Stimulated activated CD4-positive, alpha-beta T cell treated with anti-CD3 and anti-CD28 coated beads, Interleukin-1b, Interleukin-23, amount 100 ng/mL, for 24 hours (primary cell): ENCODE results near the gene RASSF1.

Experiments
- DNase-seq, 4 experiments: peaks; one replicate each; pipeline ENCODE4 v3.0.0-alpha.2; 2020; ENCODE audit warnings: low read depth in 4 of 4, low spot score in 1 of 4

The RASSF1 gene

DNA sequence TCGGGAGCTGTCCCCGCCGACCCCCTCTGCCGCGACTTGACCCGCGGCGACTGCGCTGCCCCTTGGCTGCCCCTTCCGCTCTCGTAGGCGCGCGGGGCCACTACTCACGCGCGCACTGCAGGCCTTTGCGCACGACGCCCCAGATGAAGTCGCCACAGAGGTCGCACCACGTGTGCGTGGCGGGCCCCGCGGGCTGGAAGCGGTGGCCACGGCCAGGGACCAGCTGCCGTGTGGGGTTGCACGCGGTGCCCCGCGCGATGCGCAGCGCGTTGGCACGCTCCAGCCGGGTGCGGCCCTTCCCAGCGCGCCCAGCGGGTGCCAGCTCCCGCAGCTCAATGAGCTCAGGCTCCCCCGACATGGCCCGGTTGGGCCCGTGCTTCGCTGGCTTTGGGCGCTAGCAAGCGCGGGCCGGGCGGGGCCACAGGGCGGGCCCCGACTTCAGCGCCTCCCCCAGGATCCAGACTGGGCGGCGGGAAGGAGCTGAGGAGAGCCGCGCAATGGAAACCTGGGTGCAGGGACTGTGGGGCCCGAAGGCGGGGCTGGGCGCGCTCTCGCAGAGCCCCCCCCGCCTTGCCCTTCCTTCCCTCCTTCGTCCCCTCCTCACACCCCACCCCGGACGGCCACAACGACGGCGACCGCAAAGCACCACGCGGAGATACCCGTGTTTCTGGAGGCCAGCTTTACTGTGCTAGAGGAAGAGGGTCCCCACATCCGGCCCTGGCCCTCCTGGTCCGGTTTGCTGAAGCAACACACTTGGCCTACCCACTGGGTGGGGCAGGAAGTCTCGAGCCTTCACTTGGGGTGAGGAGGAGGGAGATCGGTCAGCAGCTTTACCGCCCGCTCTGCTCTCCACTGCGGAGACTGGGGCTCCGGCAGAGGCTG is at the start of gene RASSF1:
Gene RASSF1 (minus strand): TSS at position 389 of the 882 bp plus-strand sequence. CDS start 31 bp downstream, at position 358.
- DNase-seq, result peak in 2 of 4 experiments; percentile 44 to 71

GRCh38 chr3:50389414-50389767 is 48.8 kb upstream of the RASSF1 start:
- DNase-seq, result no peak

- no peak for DNase-seq
Observed at GRCh38 chr3:50388720-50389413, 48.2 kb upstream of the RASSF1 start.

DNA sequence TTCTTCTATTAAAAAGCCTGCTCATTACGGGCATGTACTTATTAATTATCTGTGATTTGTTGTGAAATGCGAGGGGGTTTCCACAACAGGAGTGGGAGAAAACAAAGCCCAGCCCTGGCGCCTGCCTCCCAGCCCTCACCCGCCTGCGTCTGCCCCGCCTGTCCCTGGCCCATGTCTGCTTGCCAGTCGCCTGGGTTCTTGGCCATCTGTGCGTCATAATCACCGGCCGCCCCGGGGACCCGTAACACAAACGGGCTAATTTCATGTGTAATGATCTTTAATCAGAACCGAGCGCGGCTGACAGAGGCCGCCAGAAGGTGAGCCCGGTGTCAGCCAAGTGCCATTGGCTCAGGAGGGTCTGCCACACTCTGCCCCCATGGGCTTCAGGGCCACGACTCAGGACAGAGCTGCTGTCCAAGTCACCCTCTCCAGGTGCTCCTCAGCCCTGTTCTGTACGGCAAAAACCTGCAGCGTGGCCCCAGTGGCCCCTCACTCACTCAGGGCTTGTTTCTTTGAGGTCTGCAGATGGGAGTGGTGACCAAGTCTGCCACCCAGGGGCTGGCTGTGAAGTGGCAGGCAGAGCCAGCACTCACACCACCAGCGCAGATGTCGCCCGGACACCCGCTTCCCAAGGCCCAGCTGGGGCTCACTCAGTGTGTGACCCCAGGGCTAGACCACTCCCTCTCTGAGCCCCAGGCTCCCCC is 47.5 kb upstream of the RASSF1 start:
- DNase-seq, result no peak

DNA sequence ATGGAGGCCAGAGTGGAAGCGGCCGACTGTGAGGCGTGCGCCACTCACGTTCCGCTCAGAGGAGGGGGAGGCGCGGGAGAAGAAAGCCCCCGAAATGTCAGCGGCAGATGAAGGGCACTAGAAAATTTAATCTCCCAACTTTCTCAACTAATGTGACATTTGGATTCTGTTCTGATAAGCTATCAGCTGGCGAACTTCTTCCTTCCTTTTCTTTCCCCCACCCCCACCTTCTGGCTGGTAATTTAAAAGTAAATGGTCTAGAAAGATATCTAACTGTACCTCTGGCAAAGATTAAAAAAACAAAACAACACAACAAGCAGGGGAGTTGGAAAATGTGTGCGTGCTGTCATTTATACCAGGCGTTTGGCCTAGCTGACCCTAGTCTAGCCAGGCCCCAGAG is 45.1 kb upstream of the RASSF1 start:
- no peak for DNase-seq

DNA sequence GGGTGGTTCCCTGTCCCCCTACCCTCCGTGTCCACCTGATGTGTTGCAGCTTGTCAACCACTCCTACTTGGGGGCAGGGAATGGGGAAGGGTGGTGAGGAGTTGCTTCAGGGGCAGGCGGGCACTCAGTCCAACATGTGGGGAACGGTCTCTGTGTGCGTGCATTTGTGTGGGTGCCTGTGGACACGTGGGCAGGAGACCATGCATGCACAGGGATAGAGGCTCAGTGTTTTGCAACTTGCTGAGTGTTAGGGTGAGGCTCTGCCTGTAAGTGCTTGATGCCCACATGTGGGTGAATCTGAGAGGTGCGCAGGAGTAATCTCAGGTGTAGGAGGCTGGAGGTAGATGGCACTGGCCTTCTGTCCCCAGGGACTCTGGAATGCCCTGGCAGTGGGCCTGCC is 43.1 kb upstream of the RASSF1 start:
- no peak for DNase-seq

GRCh38 chr3:50382722-50383121 is 42.1 kb upstream of the RASSF1 start:
- DNase-seq, result no peak

- DNase-seq, result no peak
Observed at GRCh38 chr3:50381383-50381782, 40.7 kb upstream of the RASSF1 start.

DNA sequence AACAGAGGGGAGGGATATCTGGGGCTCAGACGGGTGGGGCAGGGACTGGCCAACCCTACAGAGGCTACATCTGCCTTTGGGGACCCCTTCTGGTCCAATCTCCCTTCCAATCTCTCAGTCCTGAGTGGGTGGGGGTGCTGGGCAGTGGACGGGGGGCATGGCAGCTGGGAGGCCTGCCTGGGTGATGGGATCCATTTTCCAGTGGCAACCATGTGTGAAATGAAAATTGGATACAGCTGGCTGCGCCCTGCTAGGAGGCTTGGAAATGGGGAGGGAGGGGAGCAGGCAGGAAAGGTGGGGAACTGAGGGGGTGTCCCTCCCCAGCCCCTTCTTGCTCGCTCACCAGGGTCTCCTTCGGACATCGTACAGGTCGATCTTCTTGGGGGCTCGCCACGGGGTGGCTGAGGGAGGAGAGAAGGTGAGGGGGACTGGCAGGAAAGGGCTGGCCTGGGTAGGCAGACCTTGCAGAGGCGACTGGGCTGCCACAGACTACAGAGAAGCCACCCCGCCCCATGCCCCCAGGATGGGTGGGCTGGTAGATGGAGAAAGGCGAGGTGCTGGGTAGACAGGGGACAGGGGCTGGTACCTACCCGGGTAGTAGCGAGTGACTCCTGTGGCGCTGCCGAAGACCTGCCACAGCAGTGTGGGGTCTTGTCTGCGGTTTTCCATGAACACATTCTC is 39.9 kb upstream of the RASSF1 start:
- no peak for DNase-seq

- DNase-seq, result no peak
Observed at GRCh38 chr3:50378757-50379156, 38.1 kb upstream of the RASSF1 start.

GRCh38 chr3:50378024-50378423 is 37.4 kb upstream of the RASSF1 start:
- no peak for DNase-seq

DNA sequence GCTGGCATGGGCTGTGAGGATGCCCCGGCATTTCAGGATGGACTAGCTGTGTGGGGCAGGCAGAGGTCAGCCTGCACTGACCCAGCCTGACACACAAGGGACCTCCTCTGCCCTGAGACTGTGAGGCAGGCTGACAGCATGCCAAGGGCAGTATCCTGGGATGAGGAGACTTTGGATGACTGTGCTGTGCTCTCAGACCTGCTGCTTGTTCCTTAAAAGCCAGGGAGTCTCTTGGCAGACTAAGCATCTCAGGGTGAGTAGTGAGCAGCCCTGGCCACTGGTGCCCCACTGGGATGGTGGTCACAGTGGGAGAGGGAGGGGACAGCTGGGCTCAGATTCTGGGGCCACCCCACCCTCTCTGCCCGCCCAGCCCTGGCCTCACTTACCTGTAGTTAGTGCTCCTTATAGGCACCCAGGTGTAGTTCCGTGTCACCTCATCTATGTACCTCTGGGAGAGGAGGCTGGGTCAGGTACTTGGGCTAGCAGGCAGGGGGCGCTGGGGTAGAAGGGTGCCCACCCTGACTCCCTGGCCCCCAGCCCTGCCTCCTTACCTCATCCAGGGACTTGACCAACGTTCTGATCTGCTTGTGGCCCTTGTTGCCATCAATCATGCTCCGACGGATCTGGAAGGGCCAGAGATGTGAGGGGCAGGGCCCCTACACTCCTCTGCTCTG is 34.8 kb upstream of the RASSF1 start:
- no peak for DNase-seq

DNA sequence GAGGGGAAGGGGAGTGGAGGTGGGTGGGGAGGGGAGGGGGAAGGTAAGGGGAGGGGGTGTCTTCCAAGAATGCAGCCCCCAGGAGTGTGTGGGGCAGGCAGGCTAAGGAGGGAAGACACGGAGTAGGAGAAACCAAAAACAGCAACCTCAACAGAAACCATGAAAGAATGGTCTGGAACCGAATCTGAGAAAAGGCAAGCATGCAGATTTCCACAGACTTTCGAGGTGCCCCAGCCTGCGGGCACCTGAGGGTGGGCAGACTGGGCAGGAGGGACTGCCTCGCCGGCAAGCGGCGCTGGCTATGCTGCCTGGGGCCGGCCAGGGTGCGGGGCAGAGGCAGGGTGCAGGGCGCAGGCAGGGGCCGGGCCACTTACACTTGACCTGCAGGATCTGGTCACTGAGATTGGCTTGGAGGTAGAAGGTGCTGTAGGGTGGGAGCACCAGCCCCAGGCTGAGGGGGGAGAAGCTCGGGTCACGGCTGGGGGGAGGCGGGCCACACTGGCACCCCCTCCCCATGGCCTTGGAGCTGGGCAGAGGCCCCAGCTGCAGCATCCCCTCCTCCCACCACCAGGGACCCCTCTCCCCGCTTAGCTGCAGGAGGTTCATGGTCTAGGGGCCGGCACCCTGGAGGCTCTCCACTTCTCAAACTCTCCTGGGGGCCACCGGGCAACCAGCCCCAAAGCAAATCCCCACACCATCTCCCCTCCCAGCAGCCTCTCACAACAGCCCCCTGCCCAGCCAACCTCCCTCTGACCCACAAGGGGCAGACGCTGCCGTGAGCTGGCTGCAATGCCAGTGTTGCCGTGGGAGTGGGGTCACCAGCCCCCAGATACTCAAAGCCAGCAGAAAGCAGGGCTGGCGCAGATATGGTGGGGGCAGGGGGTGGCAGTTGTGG is 34.0 kb upstream of the RASSF1 start:
- DNase-seq, result no peak

GRCh38 chr3:50373146-50374051 is 32.8 kb upstream of the RASSF1 start:
- DNase-seq, result no peak

- DNase-seq, result no peak
Observed at GRCh38 chr3:50372349-50372748, 31.7 kb upstream of the RASSF1 start.

DNA sequence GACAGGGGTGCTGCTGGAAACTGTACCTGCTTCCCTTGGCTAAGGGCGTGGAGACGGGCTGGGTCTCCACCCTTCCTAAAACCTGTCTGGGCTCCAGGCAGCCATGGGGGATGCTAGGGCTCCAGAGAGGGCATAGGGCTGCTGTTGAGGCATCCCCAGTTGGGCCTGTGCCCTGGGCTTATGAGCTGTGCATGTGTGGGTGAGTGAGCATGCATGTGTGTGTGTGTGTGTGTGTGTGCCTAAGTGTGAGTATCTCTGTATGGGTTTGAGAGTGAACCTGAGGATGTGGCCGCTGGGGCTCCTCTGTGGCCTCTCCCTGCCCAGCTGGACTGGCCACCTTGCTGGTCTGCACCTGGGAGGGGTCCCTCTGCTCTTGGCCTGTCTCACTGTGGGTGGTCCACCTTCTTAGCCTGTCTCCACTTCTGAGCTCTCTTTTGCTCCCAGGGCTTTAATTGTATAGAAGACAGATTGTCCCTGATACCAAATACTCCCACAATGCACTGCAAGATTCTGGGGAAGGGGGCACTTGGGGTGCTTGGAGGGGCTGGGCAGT is 30.6 kb upstream of the RASSF1 start:
- no peak for DNase-seq

DNA sequence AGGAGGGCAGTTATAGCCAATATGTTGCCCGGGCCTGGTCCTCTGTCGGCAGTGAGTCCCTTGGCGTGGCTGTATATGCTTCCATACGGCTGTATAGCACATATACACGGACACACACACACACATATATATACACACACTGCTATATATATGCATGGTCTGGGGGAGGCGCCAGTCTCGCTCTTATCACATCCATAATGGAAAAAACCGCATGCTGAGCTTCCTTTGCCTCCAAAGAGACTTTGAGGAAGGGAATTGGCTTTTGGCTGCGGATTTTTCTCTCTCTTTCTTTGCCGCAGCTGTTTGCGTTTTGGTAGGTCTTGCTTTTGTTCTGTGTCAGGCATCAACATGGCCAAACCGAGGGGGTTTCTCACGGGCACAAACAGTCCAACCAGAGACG is 30.0 kb upstream of the RASSF1 start:
- DNase-seq, result no peak

GRCh38 chr3:50369012-50369670 is 28.5 kb upstream of the RASSF1 start:
- DNase-seq, result no peak
